CD4-positive, alpha-beta T cell treated with Interleukin-1 beta for 1 hour (primary cell): ENCODE measurements around the gene ACTG1.
"Not testable (repeated sequence)": the region's sequence is repeated elsewhere in the genome, so short reads cannot be mapped to it uniquely, and the experiment has no call there.

ENCODE experiments used
- DNase-seq, 2 donors: peaks; one replicate each; pipeline ENCODE4 v3.0.0-alpha.2; 2020 to 2022

Gene ACTG1

DNA sequence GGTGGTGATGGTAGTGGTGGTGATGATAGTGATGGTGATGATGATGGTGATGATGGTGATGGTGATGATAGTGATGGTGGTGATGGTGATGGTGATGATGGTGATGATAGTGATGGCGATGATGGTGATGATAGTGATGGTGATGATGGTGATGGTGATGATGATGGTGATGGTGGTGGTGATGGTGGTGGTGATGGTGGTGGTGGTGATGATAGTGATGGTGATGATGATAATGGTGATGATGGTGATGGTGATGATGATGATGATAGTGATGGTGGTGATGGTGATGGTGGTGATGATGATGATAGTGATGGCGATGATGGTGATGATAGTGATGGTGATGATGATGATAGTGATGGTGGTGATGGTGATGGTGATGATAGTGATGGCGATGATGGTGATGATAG is 19.4 kb upstream of the ACTG1 start:
- not testable (repeated sequence) for DNase-seq

DNA sequence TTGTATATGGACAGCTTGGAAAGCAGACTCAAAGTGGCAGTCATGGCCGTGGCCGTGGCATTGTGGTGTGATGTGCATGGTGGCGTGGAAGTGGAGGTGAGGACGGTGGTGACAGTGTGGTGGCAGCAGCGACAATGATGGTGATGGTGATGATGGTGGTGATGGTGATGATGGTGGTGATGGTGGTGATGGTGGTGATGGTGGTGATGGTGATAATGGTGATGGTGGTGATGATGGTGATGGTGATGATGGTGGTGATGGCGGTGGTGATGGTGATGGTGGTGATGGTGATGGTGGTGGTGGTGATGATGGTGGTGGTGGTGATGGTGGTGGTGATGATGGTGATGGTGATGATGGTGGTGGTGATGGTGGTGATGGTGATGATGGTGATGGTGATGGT is 18.4 kb upstream of the ACTG1 start:
- not testable (repeated sequence) for DNase-seq

DNA sequence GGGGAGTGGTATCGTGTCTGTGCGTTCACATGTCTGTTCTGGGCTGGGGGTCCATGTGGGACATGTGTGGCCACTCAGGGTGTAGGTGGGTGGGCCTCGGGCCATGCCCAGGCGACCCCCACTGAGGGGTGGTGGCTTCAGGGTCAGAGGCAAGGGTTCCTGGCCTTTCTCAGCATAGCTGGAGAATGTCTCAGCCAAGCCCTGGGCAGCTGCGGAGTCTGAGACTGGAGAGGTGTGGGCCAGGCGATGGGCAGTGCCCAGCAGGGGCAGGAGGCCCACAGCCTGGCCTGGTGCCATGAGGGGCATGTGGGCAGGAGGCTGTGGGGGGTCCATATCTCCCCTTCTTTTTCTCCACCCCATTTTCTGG is 16.8 kb upstream of the ACTG1 start:
- DNase-seq: no peak

DNA sequence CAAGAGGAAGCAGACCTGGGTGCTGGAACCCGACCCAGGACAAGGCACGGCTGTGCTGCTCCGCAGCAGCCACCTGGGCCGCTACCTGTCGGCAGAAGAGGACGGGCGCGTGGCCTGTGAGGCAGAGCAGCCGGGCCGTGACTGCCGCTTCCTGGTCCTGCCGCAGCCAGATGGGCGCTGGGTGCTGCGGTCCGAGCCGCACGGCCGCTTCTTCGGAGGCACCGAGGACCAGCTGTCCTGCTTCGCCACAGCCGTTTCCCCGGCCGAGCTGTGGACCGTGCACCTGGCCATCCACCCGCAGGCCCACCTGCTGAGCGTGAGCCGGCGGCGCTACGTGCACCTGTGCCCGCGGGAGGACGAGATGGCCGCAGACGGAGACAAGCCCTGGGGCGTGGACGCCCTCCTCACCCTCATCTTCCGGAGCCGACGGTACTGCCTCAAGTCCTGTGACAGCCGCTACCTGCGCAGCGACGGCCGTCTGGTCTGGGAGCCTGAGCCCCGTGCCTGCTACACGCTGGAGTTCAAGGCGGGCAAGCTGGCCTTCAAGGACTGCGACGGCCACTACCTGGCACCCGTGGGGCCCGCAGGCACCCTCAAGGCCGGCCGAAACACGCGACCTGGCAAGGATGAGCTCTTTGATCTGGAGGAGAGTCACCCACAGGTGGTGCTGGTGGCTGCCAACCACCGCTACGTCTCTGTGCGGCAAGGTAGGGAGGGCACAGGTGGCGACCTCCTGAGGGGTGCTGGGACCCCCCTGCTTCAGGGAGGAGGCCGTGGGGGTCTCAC is 16.2 kb upstream of the ACTG1 start:
- DNase-seq: no peak

- DNase-seq: no peak
Observed at GRCh38 chr17:81528384-81528650, 15.7 kb upstream of the ACTG1 start.

DNA sequence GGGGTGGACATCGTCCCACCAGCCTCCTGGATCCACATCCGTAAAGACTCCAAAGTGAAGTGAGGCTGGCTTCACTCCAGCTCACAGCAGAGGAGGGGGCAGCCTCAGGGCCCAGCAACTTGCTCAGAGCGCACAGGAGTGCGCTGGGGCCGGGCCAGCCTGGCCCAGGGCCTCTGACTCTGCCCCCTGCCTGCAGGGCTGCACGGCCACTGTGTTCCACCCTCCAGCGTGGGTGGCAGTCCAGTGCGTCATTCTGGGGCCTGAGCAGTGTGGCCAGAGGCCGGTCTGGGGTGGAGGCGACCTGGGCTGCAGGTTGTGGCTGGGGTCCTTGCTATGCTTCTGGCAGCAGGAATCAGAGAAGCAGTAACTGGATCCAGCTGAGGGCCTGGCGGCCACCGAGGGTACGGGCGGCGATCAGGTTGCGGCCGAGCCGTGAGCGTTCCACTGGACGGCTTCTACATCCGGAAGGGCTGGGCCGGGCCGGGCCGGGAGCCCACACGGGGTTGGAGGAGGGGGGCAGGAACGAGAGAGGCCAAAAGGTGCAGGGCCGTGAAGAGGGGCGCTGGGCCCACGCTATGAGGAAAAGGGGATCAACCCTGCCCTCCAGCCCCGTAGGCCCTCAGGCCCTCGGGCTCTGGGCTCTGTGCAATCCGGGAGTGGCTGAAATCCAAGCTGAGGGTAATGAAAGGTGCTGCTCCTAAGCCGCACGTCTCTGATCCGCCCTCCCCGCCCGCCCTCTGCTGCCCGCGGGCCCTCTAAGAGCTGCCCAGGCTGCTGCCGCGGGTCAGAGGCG is 15.2 kb upstream of the ACTG1 start, which contains the start of gene FSCN2:
TSS of gene FSCN2 (plus strand) at position 787 of the 793 bp plus-strand sequence. CDS start 155 bp downstream, outside the sequence.
- DNase-seq: no peak

DNA sequence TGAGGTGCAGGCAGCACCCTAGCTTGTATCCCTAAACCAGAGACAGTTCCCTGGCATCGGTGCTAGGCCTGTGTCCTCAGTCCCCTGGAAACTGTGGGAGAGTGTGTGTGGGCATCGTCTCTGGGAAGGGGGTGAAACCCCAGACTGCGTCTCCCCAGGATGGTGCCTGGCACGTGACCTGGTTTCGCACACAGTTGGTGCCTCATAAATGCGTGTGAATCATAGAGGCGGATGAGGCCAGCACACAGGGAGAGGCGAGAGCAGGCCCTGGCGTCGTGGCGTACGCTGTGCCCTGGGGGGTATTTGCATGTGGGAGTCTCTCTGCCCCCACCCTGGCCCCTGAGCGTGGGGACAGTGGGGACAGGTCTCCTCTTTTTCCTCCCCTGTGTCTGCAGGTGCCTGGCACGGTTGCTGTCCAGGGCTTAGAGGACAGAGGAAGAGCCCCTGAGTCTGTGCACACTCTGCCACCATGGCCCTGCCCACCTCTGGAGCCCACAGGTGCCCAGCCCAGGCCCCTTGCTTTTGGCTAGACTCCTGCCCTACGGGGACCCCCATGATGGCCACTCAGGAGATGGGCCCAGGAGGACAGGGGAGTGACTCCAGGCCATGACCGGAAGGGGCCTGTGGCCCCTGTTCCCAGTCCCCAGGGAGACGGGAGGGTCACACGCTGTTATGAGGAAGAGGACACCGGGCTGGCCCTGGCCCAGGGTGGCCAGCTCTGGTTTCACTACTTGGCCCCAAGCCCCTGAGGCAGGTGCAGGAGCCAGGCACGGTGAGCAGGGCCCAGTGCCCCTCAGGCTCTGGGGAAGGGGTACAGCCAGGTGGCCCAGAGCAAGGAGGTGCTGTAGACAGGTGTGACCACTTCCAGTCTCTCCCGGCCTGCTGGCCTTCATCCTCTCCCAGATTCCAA is 14.3 kb upstream of the ACTG1 start:
- DNase-seq: no peak

DNA sequence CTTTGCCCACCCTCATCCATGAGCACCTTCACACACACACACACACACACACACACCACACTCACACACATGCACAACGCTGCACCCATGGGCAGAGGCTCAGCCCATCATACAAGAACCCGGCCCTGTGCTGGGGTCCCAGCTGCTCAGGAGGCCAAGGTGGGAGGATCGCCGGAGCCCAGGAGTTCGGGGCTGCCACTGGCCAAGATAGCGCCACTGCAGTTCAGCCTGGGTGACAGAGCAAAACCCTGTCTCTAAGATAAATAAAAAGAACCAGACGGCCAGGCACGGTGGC is 12.2 kb upstream of the ACTG1 start:
- DNase-seq: no peak

DNA sequence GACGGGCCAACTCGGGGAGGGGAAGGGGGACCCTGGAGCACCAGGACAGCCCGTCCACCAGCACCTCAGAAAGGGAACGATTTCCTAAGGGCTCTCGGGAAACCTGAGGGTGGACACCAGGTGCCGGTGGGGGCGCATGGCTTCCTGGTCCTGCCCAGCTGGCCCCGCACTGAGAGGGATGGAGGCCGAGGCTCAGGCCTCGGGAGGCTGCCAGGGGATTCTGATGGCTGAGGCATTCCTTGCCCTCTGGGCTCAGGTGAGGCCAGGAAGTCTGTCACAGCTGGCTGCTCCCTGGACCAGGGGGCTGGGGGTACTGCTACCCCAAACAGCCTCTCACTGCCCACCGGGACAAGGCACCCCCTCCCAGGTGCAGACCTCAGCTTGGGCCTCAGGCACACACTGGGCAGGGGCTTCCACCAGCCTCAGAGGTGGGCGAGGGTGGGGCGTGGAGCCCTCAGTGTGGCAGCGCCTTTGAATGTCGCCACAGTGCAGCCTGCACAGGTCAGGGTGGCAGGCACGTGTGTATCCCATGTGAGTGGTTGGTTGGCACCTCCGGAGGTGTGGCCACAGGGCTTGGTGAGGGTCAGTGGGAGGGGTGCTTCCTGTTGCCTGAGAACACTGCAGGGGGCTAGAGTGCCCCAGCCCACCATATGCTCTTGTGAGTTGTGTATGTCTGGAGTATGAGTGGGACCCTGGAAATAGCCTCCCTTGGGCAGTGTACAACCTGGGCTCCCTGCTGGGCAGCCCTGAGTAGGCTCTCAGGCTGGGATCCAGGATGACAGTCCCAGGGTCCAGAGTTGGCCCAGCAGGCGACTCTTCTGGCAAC is 11.7 kb upstream of the ACTG1 start:
- DNase-seq: no peak

DNA sequence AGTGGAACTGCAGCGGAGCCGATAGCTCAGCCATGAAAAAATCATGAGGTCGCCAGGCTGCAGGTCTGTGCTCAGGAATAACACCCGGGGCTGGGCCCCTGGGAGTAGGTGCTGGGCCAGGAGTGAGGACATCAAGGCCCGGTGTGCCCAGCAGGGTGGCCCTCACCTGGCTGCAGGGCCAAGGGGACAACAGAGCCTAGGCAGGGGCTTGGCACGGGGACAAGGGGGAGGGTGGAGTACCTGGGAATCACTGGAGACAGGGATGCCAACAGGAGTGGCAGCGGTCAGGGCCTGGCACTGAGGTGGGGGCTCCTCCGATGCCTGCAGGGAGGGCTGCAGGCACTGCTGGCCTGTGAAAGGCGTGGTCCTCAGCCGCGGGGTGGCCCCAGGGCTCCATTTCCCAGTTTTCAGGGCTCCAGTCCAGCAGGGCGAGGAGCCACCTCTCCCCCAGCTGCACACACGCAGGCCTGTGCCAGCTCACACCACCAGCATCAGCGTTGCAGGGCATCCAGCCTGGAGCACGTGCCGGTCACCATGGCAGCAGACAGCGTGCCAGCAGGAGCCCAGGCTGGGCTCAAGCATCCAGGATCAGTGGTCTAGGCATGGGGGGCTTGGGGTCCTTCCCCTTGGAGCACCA is 10.9 kb upstream of the ACTG1 start:
- no peak for DNase-seq

- DNase-seq: no peak
Observed at GRCh38 chr17:81522491-81523401, 10.1 kb upstream of the ACTG1 start.

- no peak for DNase-seq
Observed at GRCh38 chr17:81520021-81520901, 7.7 kb upstream of the ACTG1 start.

GRCh38 chr17:81519284-81520020 is 6.9 kb upstream of the ACTG1 start:
- DNase-seq: peak; percentile 78 to 81

DNA sequence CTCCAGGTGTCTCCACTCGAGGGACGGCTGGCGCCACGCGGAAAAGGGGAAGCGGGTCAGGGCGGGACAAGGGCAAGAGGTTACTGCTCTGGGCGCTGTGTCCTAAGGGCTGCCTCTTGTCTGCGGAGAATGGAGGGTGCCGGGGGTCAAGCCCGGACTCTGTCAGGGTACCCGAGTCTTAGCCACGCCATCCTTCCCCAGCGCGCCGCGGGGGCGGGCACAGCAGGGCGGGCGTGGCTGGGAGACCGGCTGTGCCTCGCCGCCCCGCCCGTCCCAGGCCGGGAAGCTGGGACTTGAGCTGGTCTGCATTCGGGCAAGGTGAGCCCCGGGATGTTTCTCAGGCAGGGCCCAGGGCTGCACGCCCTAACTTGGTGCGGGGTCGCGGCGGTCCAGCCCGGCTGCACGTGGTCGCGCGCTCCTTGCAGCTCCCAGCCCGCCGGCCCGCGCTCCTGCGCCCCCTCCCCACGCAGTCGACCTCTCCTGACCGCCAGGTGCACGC is 6.2 kb upstream of the ACTG1 start:
- peak in 1 of 2 donors; percentile 50 for DNase-seq

DNA sequence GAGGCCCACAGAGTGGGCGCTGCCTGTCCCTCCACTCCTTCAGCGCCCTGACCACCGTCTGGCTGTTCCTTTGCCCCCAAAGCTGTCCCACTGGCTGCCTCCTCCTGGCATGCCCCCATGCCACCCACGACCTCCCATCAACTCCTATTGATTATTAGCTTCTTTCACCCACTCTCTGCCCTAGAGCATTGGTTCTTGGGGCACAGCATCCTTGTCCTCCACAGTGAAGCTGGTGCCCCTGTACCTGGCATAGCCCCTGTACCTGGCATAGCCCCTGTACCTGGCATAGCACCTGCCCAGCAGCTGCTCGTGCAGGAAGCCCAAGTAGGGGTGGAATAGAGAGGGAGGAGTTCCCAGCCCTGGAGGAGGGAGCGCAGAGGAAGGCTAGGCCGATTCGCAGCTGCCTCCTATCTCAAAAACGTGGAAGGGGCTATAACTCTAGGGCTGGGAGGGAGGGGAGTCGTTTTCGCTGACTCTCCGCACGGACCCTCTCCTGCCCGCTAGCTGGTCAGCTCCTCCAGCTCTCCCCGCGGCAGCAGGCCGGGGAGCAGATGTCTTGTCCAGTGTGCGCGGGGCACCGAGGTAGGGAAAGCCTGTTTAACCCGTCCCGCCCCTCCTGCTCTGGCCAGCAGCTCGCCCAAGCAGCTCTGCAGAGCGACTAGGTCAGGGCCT is 5.7 kb upstream of the ACTG1 start:
- no peak for DNase-seq

DNA sequence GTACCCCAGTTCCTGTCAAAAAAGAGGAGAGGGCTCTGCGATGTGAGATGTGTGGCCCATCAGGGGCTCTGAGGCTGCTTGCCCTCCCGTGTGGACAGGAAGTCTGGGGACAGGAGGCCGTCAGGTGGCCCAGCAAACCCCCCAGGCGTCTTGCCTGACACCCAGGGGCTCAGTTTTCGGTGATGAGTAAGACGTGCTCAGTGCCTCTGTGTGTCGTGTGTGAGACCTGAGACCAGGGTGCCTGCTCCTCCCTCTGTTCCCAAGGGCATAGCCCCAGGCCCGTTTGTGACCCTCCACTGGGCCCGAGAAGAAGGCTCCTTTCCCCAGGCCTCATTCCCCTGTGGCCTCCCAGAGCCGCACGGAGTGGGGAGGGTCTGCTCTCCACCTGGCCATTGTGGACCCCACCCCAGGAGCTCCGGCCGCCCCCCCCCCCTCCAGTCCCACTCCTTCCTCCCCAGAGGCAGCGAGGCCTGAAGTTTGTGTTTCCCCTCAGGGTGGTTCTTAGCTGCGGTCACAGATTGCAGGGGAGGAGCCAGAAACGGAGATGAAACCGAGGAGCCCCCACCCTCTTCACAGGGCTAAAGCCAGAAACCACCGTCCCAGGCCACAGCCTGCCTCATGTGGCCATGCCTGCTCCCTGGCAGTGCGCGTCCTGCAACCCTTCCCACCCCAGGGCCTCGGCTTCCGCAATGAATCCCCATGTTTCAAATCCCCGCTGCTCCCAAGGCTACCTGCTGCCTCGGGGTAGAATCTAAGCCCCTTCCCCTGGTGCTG is 4.9 kb upstream of the ACTG1 start:
- peak; percentile 34 to 68 for DNase-seq

DNA sequence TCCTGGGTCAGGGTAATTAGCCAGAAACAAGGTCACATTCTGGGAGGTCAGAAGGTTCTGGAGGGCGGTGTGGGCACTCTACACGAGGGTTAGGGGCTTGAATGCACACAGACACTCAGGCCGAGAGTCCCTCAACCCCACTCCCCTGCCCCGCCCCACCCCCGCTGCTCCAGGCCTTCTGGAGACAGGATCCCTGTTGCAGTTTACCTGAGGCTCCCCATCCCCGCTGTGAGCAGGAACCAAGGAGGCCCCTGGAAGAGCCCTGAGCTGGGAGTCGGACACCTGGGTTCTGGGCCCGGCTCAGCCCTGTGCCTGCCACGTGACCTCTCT is 4.4 kb upstream of the ACTG1 start:
- no peak for DNase-seq

DNA sequence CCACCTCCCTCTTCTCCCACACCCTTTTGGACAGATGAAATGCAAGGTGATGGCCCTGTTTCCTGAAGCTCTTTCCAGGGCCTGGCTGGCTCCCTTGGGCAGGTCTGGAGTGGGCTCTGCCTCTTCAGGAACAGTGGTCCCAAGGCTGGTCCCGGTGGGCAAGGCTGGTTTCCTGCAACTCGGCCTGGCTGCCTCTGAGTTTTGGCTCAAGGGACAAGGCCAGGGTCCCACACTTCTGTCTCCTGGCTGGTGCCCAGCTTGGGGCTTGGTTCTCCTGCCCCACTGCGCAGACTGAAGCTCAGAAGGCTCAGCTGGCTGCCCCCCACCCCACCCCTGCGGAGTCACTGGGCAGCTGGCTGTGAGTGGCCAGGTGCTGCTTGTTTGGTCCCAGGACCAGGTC is 3.8 kb upstream of the ACTG1 start:
- DNase-seq: no peak
